Activated T-cell treated with anti-CD3 and anti-CD28 coated beads for 24 hours (primary cell): ENCODE measurements around the gene MMAB.
A peak's percentile ranks its signal among the peaks of the same experiment; 100 is the strongest.

ENCODE experiments used
- DNase-seq: peaks from one replicate; pipeline ENCODE4 v3.0.0-alpha.2; 2020; ENCODE audit warnings: low read depth

Gene MMAB

DNA sequence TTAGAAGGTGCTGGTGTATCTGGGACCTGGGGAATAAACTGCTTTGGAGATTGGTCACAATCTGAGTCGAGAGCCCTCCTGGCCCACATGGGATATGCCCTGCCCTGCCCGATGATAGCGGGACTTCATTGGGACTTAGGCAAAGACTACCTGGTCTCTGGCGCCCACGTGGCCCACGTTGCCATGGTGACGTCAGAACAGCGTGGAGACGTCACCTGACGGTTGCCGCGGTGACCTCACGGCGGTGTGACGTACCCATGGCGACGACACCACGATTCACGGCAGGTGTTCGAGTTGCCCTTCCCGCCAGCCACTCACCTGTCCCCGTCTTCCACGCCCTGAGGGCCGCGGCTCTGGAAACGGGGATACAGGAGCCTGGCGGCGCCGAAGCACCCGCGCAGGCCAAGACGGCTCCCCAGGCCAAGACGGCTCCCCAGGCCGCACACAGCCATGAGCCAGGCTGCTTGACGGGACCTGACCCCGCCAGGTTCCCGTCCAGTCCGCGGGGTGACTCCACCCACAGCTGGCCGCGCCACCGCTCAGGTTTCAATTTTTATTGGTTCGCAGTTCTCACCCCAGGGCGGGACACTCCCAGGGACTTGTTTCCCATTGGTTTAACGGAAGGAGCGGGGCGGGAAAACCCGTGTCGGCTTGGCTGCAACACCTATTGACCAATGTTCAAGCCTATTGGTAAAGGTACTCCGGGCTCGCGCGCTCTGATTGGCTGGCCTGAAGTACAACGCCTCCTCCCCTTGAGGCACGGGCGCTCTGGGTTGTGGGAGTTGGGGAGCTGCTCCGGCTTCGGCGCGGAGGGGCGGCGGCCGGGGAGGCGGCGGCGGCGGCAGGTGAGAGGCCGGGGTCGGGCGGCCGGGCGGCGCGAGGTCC, at the start of gene MMAB, which contains the start of gene MVK:
TSS of gene MMAB (minus strand) at position 476 of the 885 bp plus-strand sequence. CDS start at position 452, 24 bp downstream.
TSS of gene MVK (plus strand) at position 766 of the 885 bp plus-strand sequence. CDS start 1,029 bp downstream, outside the sequence.
- peak; percentile 98 for DNase-seq

DNA sequence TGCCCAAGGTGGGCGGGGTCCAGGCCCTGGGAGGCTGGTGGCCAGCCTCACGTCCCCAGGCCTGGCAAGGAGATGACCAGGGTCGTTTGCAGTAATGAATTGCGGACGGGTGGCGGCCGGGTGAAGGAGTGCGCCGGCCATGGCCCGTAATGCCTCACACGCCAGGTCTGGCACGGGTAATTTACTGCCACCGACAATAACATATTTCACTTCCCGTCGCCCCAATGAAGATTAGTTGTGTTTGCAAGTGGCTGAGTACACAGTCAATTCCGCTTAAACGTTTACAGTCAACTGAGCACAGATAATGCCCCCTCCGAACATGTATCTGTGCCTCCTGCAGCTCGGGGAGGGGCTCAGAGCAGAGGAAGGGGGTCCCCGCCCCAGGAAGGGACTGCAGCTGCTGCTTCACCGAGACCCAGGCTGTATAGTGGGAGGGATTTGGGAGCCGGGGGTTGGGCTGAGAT, 48.6 kb upstream of the MMAB start:
- DNase-seq = no peak

DNA sequence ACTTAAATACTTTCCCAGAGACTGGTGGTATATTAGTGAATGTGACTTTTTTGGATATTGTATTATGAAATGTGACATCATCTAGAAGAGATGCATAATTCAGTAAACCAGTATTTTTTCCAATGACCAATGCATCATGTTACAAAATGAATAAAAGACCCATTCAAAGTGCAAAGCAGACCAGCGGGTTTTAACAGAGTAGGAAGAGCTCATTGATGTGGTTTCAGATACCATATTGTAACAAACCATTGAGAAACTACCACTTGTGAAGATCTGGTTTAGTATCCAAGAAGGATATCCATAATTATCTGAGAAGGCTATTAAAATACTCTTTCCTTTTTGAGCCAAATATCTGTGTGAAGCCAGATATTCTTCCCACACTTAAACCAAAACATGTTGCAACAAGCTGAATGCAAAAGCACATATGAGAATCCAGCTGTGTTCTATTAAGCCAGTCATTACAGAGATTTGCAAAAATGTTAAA, 47.9 kb upstream of the MMAB start:
- no peak for DNase-seq

DNA sequence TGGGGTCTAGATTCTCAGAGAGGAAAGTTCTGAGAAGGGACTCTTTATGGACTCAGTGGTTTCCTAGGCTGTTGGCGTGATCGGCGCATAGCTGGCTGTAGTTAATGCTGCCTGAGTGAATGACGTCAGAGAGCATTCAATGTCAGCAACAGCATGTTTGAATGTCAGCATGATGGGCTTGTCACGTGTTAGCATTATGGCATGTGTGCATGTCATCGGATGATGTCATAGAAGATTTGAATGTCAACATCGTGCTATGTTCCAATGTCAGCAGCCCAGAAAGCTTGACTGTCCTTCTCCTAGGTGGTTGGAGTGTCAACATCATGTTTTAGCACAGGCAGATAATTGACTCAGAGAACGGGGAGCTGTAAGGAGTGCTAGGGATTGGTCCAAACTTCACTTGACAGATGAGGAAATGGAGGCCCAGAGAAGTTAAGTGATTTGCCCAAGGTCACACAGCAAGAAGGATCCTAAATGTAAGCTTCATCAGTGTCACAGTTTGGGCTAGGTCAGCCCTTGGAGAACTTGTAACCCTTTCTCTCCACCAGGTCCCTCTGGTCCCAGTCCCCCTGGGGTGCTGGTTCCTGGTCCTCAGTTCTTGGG, 45.8 kb upstream of the MMAB start:
- DNase-seq = no peak

DNA sequence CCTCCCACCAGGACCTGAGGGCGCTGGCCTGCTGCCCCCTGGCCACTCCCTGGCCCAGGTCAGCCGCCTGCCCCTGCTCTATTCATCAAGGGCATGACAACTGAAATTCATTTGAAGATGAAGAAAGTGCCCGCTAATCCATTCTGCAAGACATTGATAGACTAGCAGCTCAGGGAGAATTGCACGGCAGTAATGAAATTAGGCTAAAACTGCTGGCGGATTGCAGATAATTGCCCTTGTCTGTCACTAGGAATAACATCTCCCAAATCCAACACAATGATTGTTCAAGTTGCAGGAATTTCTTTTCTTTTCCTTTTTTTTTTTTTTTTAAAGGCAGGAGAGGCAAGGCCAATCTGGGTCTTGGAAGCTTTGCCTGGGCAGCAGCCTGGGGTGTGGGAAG, 44.8 kb upstream of the MMAB start:
- no peak for DNase-seq

DNA sequence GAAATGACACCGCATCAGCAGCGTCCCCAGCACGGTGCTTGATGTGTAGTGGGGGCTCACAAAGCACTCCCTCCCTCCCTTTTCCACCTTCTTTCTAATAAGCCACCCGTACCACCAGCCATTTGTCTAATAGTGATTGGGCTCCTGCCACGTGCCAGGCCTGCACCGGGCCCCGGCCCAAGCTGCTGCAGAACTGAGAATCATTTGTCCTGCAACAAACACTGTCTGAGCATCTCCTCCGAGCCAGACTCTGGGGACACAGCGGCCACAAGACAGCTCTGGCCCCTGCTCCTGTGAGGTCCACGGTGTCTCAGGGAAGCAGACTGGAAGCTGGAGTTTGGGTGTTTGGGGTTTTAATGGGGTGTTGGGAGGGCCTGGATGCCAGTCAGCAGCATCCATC, 44.2 kb upstream of the MMAB start:
- DNase-seq = no peak

DNA sequence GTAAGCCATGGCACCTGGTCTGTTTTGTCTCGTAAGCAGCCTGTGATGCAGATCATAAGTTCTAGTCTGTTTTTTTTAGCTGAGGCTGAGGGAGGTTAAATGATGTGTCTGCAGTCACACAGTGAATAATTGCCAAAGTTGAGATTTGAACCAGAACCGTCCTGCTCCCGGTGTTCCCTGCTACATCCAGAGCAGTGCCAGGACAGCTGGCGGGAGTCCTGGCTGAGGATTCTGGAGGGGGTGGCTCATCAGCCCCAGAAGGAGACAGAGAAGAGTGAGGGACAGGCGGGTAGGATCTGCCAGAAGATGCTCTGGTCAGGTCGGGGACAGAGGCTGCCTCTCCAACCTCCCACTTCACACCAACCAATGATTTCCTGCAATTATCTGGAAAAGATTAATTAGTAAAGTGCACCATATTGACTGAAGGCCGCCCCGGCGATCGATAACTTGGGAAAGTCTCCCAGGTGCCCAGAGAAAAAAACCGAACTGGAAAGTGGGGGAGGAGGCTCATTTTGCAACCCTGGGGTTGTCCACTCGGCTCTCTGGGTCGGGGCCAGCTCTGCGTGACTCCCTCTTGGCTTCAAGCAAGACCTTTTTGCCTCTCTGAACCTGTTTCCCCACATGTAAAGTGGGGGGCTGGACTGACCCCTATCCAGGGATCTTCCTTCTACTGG, 42.4 kb upstream of the MMAB start:
- DNase-seq = no peak

DNA sequence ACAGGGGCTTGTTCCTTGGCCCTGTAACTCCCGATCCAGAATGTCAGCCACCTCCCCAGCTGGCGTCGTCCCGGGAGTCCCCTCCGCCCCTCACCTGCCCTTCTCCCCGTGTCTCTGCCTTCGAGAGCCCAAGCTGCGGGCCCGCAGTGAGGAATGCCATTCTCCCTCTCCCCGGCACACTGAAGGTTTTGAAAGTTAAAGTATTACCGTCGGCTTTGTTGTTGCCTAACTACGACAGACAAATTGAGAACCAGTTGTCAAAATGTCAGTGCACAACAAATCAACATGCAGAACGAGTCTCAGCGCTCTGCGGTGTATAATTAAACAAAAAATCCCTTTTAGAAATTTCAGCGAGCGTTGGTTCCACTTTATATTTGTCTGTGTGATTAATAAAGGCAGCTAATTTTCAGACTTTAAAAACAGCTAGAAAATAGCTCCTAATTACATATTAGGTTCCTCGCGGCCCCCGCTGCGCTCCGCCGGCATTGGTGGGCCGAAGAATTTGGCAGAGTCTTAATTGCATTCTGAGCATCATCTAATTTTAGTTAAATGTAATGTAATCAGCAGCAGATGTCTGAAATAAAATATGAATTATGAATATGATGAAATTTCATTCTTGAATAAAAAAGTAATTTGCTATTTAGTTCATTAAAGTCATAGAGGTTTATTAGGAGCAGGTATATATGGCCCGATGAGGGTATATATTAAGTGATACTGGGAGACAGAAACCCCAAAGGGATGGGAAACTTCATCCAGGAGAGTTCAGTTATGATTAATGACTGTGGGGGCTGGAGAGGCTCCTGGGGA, 40.5 kb upstream of the MMAB start:
- DNase-seq = no peak

DNA sequence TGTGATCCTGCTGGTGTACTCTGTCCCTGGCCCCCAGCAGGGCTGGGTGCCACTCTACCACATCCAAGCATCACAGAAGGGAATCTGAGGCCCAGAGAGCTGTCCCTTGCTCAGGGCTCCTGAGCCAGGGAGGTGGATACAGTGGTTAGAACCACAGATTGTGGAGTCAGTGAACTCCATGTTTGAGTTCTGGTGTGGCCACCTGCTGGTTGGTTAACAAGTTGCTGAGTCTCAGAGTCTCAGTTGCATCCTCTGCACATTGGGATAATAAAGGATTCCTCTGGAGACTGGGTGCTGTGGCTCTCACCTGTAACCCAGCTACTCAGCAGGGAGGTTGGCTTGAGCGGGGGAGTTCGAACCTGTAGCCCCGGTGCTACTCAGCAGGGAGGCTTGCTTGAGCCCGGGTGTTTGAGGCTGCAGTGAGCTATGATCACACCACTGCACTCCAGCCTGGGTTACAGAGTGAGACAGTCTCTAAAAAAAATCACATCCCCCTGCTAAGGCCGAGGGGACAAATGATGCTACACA, 39.7 kb upstream of the MMAB start:
- DNase-seq = no peak

DNA sequence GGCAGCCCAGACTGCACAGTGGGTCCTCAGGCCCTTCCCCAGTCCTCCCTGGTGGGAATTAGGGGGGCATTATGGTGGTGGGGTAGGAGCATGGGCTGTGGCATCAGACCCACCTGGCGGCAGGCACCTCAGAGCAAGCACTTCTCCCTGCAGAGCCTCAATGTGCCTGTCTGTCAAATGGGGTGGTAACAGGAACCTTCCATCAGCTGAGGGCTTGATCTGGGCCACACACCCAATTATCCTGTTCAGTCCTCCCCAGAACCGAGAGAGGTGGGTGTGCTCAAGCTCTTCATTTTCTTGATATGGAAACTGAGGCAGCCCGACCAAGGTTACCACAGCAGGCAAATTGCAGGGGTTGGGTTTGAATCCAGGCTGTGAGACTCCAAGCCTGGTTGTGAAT, 38.7 kb upstream of the MMAB start:
- no peak for DNase-seq

DNA sequence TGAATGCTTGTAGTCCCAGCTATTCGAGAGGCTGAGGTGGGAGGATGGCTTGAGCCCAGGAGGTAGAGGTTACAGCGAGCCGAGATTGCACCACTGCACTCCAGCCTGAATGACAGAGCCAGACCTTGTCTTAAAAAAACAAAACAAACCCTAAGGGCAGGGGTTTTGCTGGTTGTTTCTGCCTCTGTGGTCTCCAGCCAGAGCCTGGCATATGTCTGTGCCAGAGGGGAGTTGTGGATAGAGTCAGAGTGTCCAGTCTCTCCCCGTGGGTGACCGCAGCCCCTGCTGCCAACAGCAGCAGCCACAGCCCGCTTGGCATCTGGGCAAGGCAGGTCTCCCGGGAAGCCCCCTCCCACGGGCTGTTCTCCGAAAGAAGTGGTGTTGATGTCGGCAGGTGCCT, 37.9 kb upstream of the MMAB start:
- no peak for DNase-seq

DNA sequence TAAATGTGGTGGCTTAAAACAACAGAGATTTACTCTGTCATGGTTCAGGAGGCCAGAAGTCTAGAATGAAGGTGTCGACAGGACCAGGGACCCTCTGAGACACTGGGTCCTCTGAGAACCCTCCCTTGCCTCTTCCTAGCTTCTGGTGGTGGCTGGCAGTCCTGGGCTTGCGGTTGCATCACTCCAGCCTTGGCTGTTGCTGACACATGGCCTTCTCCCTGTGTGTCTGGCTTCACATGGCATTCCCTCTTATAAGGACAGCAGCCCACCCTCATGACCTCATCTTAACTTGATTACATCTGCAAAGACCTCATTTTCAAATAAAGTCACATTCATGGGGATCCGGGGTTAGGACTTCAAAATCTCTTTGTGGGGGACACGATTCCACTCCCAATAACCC, 37.2 kb upstream of the MMAB start:
- no peak for DNase-seq

DNA sequence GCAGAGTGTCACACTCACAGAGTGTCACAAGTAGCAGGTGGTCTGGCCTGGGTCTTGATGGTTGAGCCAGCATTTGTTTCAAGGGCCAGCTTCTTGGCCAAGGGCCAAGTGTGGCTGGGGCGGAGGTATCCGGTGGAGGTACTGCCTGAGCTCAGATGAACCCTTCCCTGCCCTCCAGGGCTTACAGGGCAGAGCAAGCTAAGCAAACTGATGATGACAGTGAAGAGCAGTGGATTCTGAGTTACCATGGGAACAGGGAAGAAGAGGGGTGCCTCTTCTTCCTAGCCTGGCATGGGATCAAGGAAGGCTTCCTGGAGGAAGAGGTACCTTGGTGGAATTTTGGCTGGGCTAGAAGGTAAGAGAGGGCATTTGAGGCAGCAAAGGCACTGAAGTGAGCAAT, 36.0 kb upstream of the MMAB start:
- DNase-seq = no peak

DNA sequence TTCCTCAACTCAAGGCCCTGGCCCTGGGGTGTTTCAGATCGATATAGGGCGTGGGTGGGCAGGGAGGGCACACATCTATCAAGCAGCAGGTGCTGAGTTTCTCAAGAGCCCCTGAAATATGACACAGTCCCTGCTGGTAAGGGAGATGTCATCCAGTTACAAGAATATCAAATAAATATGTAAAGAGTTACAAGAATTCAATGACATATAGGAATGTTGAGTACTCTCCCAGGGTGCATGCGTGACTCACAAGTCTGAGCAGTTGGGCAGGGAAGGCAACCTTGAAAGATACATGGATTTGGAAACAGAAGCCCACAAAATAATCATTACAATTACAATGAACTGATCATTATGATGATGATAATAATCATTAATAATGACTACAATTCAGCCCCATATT, 35.5 kb upstream of the MMAB start:
- no peak for DNase-seq

DNA sequence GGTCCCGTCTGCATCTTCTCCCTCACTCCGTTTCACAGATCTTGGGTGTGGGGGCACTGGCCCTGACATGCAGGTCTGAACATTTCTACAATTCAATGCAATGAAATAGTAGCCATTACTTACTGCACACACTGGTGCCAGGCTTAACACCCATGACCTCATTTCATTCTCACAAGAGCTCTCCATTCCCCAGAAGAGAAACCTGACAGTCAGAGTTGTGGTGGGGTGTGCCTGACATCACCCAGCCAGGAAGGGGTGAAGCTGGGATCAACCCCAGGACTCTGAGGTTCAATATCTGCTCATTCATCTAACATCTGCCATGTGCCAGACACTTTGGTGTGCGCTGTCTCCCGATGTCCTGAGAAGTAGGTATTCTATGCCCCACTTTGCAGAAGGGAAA, 35.0 kb upstream of the MMAB start:
- no peak for DNase-seq

DNA sequence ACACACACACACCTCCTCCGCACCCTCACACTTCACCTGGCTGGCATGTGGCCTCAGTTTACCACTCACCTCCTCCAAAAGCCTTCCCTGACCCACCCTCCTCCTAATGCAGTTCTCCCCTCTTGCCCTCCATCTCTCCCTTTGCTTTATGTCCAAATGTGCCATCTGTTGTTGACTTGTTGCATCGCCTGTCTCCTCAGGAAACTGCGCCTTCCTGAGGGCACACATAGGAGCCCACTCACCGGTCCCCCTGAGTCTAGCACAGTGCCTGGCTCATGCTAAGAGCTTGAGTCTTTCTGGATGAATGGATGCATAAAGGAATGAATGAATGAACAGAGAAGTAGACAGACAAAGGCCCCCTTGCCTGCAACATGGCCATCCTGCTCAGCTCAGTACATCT, 34.3 kb upstream of the MMAB start:
- no peak for DNase-seq

DNA sequence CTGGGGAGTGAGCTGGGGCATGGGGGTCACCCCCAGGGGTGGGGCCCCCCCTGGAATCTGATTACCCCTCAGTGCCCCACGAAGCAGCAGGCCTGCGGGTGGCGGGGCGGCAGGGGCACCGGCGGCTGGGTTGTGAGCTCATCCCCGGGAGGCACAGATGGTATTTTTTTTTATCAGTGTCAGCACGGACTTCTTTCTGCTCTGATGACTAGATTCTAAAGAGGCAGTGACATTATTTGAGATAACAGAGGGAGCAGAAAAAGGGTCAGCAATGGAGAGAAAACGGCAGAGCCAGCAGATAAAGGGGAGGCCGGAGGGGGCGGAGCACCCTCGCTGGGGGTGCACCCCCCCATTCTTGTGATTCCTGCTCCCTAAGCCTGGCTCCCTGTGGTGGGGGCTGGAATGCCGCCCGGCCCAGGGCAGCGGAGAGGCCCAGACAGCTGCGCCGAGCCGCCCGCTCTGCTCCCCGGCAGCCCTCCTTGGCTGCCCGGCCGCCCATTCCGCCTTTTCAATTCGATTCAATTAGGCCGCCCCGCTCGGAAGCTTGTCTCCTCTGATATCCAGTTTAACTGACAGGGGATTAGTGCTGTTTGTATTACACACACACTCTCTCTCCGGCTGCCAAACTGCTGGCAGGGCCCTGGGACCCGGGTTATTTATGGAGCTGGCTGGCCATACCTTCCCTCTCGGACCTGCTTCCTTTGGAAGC, 33.2 kb upstream of the MMAB start:
- DNase-seq = no peak

DNA sequence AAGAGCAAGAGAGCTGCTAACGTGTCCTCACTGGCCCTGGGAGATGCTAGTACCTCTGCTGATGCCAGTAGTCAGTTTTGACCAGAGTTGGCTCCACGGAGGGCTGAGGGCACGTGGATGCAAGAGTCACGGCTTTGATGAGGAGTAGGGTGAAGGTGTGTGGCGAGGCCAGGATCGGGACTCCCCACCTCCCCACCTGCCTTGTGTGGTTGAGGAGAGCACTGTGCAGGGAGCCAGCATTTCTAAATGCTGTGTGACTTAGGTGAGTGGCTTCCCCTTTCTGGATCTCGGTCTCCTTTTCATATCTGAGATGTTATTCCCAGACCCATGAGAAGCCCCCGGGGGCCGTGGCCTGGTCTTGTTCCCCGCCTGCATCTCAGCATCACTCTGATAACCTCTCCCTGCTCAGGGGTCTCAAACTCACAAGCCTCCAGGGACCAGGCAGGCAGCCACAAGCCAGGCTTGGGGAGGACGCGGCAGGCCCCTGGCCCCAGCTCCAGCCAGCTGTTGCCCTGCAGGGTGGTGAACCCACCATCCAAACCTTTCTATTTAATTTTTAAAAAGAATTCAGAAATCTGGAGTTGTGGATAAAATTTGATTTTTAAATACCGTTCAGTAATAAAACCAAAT, 32.4 kb upstream of the MMAB start:
- no peak for DNase-seq

DNA sequence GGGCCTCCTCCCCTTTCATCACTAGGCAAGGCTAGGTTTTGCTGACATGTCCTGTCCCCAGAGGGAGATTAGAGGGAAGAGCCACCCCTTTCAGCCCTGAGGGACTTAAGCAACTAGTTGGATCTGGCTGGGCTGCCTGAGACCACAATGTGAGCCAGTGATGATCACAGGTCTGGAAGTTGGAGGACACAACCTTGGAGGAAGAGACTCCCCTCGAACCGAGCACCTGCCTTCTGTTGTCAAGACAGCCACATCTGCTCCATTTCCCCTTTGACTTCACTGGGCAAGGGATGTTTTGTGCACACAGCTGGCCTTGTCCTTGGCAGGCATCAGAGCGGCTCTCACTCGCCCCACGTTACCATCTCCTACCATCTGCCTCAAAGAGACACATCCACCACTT, 31.7 kb upstream of the MMAB start:
- DNase-seq = no peak

DNA sequence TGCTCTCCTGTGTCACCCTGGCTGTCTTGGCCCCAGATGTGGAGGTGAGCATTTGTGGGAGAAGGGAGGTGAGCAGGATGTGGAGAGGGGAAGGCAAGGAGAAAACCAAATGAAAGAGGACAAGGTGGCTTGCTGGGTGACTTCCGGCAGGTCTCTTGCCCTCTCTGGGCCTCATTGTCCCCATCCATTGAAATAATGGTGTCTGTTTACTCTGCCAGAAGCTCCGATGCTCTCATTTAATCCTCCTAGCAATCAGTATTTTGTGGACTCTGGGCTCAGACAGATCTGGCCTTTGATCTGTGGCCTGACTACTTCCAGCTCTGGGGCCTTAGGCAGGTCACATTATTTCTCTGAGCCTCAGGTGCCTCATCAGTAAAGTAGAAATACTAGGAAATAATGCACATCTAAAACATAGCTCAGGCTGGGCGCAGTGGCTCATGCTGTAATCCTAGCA, 30.9 kb upstream of the MMAB start:
- DNase-seq = no peak
